ENCODE results near the gene SH3BP5L. TPM values are rescaled to one million over a fixed set of nuclear protein-coding genes. Genes with fewer than 3 reads are reported as not detected.

The SH3BP5L gene
- total and polyA plus RNA-seq, 7 donors: 13.7 to 23.5 (median 16.6) TPM

DNA sequence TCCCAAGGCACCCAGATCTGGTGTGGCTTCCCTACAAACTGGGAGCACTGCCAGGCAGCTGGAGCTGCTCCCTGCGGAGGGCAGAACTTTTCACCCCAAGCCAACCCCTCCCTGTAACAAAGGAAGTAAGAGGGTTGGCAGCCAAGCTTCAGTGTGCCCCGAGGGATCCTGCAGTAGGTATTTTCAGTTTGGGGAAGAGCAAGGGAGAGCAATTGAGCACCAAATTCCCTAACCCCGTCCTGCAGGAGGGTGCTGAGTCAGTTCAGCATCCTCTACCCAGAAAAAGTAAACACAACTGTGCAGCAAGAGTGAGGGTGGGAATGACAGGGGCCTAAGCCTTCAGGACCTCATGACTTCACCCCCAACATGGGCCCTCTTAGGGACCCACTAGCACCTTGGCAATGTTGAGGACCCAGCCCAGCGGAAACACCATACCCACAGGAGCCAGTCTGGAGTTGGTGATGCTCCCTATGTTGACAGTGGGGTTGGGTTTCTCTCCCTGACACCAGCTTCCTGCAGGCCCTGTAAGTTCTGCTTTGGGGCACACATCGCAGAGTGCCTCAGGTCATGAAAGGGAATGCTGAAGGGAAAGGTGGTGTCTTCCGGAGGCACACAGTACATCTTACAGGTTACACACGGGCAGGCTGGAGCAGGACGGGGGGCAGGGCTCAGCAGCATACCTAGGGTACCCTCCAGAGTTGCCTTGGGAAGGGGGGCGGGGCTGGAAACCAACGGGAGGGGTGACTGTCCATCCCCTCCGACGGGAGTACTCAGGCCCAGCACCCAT is 14.8 kb downstream of the SH3BP5L start:
- DNase-seq: no peak
- TF ChIP-seq POLR2A (IDR thresholded peaks at IDR 0.05) (no peak), EP300 (IDR thresholded peaks at IDR 0.05) (no peak), POLR2AphosphoS5 (IDR thresholded peaks at IDR 0.05) (no peak)
- TF ChIP-seq, protein P1, sequence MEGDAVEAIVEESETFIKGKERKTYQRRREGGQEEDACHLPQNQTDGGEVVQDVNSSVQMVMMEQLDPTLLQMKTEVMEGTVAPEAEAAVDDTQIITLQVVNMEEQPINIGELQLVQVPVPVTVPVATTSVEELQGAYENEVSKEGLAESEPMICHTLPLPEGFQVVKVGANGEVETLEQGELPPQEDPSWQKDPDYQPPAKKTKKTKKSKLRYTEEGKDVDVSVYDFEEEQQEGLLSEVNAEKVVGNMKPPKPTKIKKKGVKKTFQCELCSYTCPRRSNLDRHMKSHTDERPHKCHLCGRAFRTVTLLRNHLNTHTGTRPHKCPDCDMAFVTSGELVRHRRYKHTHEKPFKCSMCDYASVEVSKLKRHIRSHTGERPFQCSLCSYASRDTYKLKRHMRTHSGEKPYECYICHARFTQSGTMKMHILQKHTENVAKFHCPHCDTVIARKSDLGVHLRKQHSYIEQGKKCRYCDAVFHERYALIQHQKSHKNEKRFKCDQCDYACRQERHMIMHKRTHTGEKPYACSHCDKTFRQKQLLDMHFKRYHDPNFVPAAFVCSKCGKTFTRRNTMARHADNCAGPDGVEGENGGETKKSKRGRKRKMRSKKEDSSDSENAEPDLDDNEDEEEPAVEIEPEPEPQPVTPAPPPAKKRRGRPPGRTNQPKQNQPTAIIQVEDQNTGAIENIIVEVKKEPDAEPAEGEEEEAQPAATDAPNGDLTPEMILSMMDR (IDR thresholded peaks at IDR 0.05): no peak
- Histone ChIP-seq H3K4me1 (peaks cover 0 to 14% (median 13%) of the 10 kb centered on the region in 4 donors), H3K36me3 (peaks cover 29 to 49% (median 37%) of the 10 kb centered on the region in 4 donors), H3K27ac (no peak overlapping the region), H3K9me3 (no peaks in the 10 kb centered on the region), H3K27me3 (no peaks in the 10 kb centered on the region), H3K4me3 (no peak overlapping the region)
- 52 to 74% methylated on average over 12 of the region's 12 CpGs for whole genome bisulfite sequencing, 2 donors
- intact Hi-C loops (cut with DNase I): no loop called here

DNA sequence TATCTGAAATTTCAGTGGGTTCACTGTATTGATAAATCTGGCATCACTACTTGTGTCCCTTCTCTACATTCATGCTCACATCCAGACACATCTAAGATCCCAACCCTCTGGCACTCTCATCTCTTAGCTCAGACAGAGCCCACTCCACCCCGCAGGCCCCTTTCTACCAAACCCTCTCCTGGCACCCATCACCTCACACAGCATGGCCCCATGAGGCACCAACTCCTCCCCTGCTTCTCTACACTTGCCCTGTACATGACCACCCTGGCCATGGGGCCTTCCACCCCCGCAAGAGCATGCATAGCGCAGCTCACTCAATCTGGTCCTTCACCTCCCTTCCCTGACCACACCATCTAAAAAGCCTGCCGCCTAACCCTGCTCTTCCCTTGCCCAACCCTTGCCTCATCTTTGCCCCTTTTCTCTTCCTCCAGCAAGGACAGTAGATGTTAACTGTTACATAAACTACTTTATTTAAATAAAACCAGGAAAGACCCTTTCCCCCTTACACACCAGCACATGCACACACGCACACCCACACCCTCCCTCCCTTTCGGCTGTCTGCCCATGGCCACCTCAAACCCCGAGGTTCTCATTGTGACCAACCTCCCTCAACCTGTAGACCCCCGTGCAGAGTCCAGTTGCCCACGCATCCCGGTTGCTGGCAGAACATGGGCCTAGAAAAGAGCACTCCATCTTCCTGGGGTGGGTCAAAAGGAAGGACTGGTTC is 15.6 kb downstream of the SH3BP5L start:
- Histone ChIP-seq H3K4me3 (no peak overlapping the region), H3K4me1 (peaks cover 0 to 14% (median 13%) of the 10 kb centered on the region in 4 donors), H3K27ac (no peak overlapping the region), H3K9me3 (no peaks in the 10 kb centered on the region), H3K36me3 (peaks cover 22 to 42% (median 30%) of the 10 kb centered on the region in 4 donors), H3K27me3 (no peaks in the 10 kb centered on the region)
- intact Hi-C loops (cut with DNase I): no loop called here
- WGBS, 2 donors: 80 to 83% methylated on average over 10 of the region's 10 CpGs
- DNase-seq: no peak
- TF ChIP-seq, protein P1 (IDR thresholded peaks at IDR 0.05): no peak
- TF ChIP-seq EP300 (IDR thresholded peaks at IDR 0.05): no peak

DNA sequence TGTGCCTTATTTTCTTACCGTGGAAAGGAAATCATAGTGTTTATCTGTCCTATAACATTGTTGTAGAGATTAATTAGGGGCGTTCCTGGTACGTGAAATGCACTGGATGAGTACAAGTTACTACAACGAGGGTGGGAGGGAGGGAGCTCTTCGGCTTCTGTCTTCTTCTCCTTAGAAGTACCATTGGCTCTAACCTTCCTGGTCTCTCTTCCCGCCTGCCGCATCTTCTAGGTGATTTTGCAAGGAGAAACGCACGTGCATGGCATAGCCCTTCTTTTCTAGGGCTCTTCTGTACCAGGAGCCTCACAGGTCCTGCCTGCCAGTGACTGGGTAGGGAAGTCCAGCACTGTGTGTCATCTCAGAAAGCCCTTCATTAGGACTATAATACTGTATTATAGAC is 16.8 kb downstream of the SH3BP5L start:
- Histone ChIP-seq H3K4me3 (no peak overlapping the region), H3K36me3 (peaks cover 13 to 29% (median 18%) of the 10 kb centered on the region in 4 donors), H3K27ac (no peak overlapping the region), H3K9me3 (no peaks in the 10 kb centered on the region), H3K4me1 (peaks cover 0 to 14% (median 13%) of the 10 kb centered on the region in 4 donors), H3K27me3 (no peaks in the 10 kb centered on the region)
- DNase-seq: no peak
- intact Hi-C loops (cut with DNase I): no loop called here
- no peak for TF ChIP-seq POLR2AphosphoS5 (IDR thresholded peaks at IDR 0.05)
- TF ChIP-seq EP300 (IDR thresholded peaks at IDR 0.05): no peak
- TF ChIP-seq POLR2A (IDR thresholded peaks at IDR 0.05): no peak
- TF ChIP-seq, protein P1 (IDR thresholded peaks at IDR 0.05): no peak
- 81 to 89% methylated on average over 9 of the region's 9 CpGs for WGBS, 2 donors

DNA sequence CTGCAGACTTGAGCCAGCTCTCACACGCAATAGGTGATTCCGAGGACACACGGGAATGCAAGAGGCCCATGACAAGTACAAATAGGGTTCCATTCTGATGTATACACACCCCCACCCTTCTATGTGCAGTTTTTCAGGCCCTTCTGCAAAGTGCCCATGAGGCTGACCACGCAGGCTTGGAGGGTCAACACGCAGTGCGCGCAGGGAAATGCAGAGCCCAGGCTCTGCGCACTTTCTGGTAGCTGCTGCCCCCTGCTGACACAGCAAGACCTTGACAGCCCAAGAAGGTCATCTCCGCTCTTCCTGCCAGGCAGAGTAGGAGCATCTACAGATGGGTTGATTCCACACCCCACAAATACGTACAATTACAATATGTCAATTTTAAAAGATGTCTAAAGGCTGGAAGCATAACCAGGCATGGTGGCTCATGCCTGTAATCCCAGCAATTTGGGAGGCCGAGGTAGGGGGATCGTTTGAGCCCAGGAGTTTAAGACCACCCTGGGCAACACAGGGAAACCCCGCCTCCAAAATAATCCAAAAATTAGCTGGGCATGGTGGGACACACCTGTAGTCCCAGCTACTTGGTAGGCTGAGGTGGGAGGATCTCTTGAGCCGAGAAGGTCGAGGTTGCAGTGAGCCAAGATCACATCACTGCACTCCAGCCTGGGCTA is 18.5 kb downstream of the SH3BP5L start:
- intact Hi-C loops (cut with DNase I): loop anchor here (2.0 kb wide), 1 partner anchor 182 kb away; no protein-coding TSS in a partner anchor
- no peak overlapping the region for H3K27ac ChIP-seq
- DNase-seq: no peak

More for the DNA sequence above, 18.5 kb downstream of the SH3BP5L start:
- Histone ChIP-seq H3K27me3 (no peaks in the 10 kb centered on the region), H3K4me1 (peaks cover 0 to 14% (median 13%) of the 10 kb centered on the region in 4 donors), H3K4me3 (no peak overlapping the region), H3K9me3 (no peaks in the 10 kb centered on the region), H3K36me3 (peaks cover 0 to 12% (median 5%) of the 10 kb centered on the region in 4 donors)
- 44 to 57% methylated on average over 15 of the region's 15 CpGs for WGBS, 2 donors
- TF ChIP-seq POLR2A (IDR thresholded peaks at IDR 0.05) (no peak), EP300 (IDR thresholded peaks at IDR 0.05) (no peak), POLR2AphosphoS5 (IDR thresholded peaks at IDR 0.05) (no peak)
- TF ChIP-seq, protein P1 (IDR thresholded peaks at IDR 0.05): peak; percentile 21 to 77 (median 66)
